Measurements from ENCODE around the gene MSANTD3.

MSANTD3 gene

GRCh38 chr9:100466171-100466828 lies 39.4 kb downstream of the MSANTD3 start:
- no peak for DNase-seq (ENCODE audit: low read depth)
- no peak for TF ChIP-seq CTCF (conservative IDR thresholded peaks at IDR 0.05; ENCODE audit: low read length)
- no peak overlapping the region for H3K4me3 ChIP-seq (ENCODE audit: low read length)

- H3K4me3 ChIP-seq (ENCODE audit: low read length) = no peak overlapping the region
- no peak for DNase-seq (ENCODE audit: low read depth)
- no peak for TF ChIP-seq CTCF (conservative IDR thresholded peaks at IDR 0.05; ENCODE audit: low read length)
Observed at GRCh38 chr9:100466829-100467221, 39.9 kb downstream of the MSANTD3 start.

- H3K4me3 ChIP-seq (ENCODE audit: low read length) = no peak overlapping the region
- TF ChIP-seq CTCF (conservative IDR thresholded peaks at IDR 0.05; ENCODE audit: low read length) = no peak
- DNase-seq (ENCODE audit: low read depth) = no peak
Observed at GRCh38 chr9:100468041-100468440, 41.1 kb downstream of the MSANTD3 start.

- peak overlapping the region; percentile 70 for H3K4me3 ChIP-seq (ENCODE audit: low read length)
- DNase-seq (ENCODE audit: low read depth) = no peak
- no peak for TF ChIP-seq CTCF (conservative IDR thresholded peaks at IDR 0.05; ENCODE audit: low read length)
Observed at GRCh38 chr9:100472268-100472667, 45.3 kb downstream of the MSANTD3 start.

GRCh38 chr9:100472788-100473275 lies 45.9 kb downstream of the MSANTD3 start, which contains the start of gene TMEFF1:
TMEFF1 (plus strand) TSS chr9:100473149; CDS start chr9:100473545, 396 bp downstream.
- peak; percentile 19 for DNase-seq (ENCODE audit: low read depth)
- TF ChIP-seq CTCF (conservative IDR thresholded peaks at IDR 0.05; ENCODE audit: low read length) = no peak
- peak within 1 kb of the TSS; percentile 70 for H3K4me3 ChIP-seq (ENCODE audit: low read length)

GRCh38 chr9:100473276-100474081 lies 46.5 kb downstream of the MSANTD3 start:
- TF ChIP-seq CTCF (conservative IDR thresholded peaks at IDR 0.05; ENCODE audit: low read length) = no peak
- H3K4me3 ChIP-seq (ENCODE audit: low read length) = peak overlapping the region; percentile 70
- peak; percentile 23 for DNase-seq (ENCODE audit: low read depth)
